DMS153 treated with DMSO at 0.1 percent for 48 hours (cell line): ENCODE data around the gene MAST1.
A peak's percentile ranks its signal among the peaks of the same experiment; 100 is the strongest.
"Not testable (repeated sequence)": the region's sequence is repeated elsewhere in the genome, so short reads cannot be mapped to it uniquely, and the experiment has no call there.

Source experiments
- DNase-seq: peaks from one replicate; lab custom pipeline; 2025; ENCODE audit not compliant: unreplicated experiment; lab: John Stamatoyannopoulos, UW

Gene MAST1

DNA sequence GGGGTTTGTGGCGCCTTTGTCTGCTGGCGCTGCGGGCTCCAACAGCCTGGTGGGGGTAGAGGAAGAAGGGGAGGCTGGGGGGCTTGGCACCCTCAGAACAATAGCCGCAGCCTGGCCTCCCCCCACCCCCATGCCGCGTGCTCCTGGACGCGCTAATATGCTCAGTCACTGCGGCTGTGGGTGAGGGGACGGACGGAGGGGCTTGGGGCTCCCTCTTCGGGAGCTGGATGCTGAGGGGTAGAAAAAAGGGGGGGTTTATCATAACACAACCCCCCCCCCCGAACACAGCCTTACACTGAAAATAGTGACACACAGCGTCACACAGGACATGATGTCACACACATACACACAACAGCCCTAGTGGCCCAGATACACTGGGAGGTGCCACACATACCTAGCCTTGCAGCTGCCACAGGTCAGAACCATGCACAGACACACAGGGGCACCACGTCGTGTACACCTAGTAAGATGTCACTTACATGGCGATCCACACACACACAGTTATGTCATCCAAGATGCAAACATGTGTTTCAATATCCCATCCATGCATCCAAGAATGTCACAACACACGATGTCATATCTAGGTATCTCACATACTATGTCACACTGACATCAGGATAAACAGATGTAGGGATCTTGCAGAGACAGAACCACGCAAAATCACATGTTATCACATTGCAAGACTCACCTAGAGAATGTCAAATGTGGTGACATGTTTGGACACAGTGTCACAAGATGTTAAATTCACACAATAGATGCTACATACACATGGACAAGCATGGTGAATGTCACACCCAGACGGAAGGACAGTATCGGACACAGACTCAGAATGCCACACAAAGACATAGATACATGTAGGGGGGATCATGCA lies 806 bp downstream of the MAST1 start:
- no peak for DNase-seq

DNA sequence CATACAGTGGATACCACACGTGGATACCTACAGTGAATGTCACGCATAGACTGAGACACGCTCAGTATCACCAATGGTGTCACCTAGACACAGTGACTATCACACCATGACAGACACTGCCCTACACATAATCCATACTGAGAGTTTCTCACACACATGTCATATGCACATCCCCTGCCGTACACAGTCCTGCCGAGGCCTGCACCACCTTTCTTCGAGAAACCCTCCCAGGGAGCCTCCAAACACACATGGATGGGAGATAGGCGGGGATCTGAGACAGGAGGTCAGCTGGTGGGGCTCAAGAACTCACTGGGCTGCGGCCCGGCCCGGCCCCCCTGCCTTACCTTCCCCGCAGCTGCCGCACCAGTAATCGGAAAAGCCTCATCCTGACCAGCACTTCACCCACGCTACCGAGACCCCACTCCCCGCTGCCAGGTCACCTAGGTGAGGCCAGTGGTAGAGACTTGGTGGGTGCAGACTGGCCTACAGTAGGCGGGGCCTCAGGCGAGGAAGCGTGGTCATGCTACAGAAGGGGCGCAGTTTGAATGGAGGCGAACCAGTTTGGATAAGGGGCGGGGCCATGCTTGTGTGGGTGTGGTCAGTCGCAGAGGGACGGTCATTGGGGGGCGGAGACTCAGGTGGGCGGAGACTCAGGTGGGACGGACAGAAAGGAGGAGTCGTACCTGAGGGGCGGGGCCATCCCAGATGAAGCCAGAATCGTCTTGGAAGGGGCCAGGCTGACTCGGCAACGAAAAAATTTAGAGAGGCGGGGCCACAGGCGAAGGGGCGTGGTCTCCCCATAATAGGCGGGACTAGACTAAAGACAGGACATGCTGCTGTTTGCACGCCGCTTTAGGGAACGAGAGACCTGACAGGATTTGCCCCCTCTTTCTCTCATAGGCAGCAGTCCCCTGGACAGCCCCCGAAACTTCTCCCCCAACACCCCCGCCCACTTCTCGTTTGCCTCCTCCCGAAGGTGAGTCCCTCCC lies 2.1 kb downstream of the MAST1 start:
- peak; percentile 86 for DNase-seq

DNA sequence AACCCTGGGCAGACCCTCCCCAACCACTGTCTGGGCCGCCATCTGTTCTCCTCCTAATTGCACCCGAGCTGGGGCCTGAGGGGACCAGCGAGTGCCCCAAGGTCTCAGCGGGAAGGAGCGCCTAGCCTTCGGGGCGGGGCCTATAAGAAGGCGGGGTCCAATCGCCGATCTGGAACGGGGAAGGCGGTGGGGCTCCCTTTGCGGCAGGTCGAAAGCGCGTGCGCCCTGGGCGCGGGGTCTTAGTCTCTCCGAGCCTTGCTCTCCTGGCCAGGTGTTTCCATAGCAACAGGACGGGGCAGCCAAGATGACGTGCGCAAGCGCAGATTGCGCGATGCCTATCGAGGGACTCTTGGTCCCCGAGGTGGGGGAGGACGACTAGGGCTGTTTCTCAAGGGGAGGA lies 2.8 kb downstream of the MAST1 start:
- peak; percentile 47 for DNase-seq

DNA sequence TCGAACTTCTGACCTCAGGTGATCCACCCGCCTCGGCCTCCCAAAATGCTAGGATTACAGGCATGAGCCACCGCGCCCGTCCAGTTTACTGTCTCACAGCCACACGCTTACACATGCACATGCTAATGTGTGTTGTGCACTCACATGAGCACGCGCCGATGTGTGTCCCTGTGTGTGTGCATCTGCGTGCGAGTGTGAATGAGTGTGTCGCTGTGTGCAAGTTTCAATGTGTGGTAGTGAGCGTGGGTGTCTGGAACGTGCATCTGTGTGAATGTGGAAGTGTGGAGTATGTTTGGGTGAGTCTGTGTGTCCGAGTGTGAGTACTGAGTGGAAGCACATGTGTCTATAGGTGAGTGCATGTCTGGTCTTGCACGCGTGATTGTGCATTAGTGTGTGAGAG lies 4.2 kb downstream of the MAST1 start:
- no peak for DNase-seq

DNA sequence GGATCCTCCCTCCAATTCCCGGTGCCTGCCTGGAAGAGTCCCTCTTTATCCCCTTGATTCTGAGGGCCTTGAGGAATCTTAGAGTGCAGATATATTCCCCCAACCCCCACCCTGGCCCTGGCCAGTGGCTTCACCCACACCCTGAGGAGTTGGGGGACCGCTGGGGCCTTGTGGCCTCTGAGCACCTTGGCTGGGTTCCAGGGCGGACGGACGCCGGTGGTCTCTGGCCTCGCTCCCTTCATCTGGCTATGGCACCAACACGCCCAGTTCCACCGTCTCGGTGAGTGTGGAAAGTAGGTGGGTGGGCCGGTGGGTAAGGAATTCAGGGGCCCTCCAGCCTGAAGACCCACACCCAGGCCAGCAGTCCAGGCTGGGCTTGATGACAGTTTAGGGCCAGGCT lies 5.0 kb downstream of the MAST1 start:
- no peak for DNase-seq

DNA sequence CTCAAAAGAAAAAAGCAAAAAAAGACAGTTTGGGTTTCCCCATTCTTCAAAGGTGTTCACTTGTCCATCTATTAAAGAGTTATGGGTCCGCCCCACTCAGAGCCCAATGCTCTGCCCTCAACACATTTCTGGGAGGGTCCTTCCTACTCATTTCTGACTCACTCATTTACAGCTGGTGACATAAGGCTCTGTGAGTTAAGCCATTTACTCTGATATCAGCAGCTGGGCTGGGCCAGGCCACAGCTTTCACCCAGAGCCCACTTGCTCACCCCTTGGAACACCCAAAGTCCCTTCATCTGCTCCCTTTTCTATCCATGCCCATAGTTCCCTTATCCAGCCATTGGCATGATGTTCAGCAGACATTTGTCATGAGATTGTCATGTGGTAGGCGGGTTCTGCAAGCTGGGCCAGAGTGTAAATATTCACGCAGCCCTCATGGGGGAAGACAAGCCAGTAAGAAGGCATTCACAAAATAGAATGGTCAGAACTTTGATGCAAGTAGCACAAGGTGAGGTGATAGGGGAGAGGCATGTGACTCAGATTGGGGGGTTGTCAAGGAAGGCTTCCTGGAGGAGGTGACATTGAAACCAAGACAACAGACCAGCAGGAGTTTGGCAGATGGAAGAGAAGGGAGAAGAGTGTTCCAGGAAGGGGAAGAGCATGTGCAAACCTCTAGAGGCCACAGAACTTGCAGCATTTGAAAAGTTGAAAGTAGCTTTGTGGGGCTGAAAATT lies 5.9 kb downstream of the MAST1 start:
- DNase-seq: no peak

DNA sequence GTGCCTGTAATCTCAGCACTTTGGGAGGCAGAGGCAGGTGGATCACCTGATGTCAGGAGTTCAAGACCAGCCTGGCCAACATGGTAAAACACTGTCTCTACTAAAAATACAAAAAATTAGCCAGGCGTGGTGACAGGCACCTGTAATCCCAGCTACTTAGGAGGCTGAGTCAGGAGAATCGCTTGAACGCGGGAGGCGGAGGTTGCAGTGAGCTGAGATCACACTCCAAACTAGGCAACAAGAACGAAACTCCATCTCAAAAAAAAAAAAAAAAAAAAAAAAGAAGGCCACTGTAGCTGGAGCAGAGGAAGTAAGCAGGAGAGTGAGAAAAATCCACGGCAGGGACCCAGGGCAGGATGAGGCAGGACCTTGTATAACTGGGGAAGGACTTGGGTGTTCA lies 8.3 kb downstream of the MAST1 start:
- DNase-seq: not testable (repeated sequence)

DNA sequence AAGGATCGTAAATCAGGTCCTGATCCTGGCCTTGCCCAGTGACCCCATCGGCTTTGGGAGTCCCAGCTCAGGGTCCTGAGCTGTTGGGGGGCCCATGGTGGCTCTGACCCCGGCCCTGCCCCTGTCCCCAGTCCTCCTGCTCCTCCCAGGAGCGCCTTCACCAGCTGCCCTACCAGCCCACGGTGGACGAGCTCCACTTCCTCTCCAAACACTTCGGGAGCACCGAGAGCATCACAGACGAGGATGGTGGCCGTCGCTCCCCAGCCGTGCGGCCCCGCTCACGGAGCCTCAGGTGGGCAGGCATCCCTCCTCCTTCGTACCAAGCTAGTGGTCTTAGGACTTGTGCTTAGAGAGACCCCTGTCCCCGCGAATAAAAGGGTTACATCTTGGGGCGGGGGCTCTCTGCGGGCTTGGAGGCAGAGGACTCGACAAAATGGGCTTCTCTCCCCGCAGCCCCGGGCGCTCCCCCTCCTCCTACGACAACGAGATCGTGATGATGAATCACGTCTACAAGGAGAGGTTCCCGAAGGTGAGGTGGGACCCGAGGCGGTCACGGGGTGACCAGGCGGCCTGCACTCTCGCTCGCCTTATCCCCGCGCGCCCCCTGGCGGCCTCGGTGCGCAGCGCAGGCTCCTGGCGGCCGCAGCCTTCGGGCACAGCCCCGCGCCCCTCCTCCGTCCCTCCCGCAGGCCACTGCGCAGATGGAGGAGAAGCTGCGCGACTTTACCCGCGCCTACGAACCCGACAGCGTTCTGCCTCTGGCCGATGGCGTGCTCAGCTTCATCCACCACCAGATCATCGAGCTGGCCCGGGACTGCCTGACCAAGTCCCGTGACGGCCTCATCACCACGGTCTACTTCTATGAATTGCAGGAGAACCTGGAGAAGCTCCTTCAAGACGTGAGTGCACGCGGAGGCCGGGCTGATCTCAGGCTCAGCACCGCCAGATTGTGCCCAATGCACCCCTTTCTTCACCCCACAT lies 9.1 kb downstream of the MAST1 start:
- peak; percentile 62 for DNase-seq

DNA sequence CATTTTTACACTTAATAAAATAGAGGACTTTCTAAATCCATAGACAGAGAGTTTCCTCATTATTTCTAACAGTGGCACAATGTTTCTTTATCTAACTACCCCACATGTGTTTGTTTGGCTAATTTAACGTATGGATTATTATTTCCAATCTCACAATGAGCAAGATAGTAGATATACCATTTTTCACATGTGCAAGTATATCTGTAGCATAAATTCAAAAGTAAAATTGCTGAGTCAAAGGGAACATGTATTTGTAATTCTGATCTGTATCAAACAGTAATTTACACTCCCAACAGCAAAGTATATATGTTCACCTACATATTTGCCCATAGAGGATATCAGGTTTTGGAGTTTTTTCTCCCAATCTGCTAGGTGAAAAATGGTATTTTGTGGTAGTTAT lies 18.3 kb downstream of the MAST1 start:
- no peak for DNase-seq

DNA sequence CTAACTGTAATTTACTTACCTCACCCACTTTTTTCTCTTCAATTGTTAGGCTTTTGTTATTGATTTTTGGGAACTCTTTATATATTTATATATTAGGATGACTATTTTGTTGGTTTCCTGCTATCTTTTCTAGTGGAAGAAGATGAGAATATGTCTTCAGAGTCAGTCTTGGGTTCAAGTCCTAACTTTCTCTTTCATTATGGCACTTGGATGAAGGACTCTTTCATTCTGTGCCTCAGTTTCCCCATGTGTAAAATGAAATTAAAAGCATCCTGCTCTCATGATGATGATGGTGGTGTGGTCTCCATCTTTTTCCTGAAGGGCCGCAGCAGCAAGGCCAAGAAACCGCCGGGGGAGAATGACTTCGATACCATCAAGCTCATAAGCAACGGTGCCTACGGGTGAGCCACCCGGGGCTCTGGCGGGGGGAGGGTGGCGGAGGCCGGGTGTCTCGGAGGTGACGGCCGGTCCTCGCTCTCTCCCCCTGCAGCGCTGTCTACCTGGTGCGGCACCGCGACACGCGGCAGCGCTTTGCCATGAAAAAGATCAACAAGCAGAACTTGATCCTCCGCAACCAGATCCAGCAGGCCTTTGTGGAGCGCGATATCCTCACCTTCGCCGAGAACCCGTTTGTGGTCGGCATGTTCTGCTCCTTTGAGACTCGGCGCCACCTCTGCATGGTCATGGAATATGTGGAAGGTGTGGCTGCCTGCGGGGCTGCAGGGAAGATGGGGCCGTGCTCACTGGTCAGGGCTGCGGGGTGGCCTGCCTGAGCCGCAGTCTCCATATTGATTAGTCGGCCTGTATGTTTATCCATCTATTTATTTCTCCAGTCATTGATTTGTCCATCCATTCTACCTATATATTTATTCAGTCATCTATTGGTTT lies 20.0 kb downstream of the MAST1 start:
- no peak for DNase-seq

DNA sequence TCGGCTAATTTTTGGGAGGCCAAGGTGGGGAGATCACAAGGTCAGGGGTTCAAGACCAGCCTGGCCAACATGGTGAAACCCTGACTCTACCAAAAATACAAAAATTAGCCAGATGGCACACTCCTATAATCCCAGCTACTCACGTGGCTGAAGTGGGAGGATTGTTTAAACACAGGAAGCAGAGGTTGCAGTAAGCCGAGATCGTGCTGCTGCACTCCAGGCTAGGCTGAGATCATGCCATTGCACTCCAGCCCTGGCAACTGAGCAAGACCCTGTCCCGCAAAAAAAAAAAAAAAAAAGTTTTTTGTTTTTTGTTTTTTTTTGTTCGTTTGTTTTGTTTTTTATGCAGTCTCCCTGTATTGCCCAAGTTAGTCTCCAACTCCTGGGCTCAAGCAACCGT lies 21.2 kb downstream of the MAST1 start:
- DNase-seq: no peak

DNA sequence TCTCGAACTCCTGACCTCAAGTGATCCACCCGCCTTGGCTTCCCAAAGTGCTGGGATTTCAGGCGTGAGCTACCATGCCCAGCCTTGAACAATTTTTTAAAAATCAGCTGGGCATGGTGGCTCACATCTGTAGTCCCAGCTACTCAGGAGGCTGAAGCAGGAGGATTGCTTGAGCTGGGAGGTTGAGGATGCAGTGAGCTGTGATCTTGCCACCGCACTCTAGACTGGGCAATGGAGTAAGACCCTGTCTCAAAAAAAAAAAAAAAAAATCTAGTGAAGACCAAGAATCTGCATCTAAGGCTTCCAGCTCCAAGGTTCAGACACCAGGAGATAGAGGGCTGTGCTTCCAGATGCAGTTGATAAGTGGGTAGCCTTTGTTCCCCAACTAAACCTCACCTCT lies 25.8 kb downstream of the MAST1 start:
- DNase-seq: no peak

DNA sequence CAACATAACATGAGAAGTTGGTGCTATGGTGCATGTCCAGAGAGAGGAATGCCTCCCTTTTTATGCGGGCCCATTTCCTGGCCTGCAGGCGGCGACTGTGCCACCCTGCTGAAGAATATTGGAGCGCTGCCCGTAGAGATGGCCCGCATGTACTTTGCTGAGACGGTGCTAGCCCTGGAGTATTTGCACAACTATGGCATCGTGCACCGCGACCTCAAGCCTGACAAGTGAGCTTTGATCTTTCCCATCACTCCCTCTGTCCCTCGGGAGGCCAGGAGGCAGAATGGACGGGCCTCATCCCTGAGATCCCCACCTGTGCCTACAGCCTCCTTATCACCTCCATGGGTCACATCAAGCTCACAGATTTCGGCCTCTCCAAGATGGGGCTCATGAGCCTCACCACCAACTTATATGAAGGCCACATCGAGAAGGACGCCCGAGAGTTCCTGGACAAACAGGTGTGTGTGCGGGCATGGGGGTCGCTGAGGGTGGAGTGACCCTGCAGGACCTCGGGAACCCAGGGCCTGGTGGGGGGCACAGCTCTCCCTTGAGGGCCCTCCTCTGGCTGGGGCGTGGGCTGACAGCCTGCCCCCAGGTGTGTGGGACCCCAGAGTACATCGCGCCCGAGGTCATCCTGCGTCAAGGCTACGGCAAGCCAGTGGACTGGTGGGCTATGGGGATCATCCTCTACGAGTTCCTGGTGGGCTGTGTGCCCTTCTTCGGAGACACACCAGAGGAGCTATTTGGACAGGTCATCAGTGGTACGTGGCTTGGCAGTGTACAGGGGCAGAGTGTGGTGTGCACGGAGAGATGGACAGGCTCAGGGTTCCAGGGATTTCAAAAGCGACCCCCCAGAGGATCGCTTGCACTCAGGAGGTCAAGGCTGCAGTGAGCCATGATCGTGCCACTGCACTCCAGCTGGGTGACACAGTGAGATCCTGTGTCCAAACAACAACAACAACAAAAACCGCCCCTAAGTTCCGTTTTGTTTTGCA lies 26.7 kb downstream of the MAST1 start:
- peak; percentile 13 for DNase-seq

DNA sequence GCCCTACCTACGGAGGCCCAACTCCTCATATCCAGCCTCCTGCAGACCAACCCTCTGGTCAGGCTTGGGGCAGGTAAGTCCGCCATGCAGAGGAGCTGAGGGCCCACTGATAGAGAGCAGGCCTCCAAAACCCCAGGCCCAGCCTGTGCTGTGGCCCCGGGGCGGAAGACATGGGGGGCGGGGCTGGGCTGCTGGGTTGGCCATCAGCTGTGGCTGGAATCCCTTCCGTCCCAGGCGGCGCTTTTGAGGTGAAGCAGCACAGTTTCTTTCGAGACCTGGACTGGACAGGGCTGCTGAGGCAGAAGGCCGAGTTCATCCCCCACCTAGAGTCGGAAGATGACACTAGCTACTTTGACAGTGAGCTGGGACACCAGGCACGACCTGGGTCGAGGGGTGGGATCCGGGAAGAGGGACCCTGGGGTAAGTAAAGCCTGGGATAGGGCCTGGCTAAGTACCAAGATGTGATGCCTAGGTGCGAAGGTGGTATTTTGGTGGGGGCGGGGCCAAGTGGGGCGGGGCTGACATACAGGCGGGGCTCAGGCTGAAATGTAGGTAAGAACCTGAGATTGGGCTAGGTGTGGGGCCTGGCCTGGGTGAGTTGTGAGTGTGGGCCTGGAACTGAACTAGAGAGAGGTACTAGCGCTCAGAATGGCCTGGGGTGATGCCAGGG lies 27.6 kb downstream of the MAST1 start:
- no peak for DNase-seq

DNA sequence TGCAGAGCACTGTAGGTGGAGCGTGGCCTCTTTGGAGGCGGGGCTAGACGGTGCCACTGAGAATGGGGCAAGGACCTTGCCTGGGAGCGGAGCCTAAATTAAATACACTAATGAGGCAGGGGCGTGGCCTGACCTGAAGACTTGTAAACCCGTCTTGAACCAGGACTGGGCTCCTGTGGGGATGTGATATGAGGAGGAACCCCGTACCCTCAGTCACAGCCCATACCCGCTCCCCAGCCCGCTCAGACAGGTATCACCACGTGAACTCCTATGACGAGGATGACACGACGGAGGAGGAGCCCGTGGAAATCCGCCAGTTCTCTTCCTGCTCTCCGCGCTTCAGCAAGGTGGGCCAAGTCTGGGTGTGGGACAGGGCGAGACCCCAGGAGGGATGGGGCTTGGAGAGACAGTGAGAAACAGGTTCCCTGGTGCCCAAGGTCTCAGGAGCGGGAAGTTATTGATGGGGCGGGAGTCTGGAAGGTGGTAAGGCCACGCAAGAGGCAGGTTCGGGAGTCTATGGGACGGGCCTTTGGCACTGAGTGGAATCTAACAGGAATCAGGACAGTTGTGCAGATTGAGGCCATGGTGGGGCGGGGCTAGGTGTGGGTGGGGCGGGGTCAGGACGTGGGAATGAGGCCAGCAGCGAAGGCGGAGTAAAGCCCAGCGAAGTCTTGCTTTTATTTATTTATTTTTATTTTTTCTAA lies 28.3 kb downstream of the MAST1 start:
- no peak for DNase-seq
